HG02970 (cell line): ENCODE data around the gene SQOR.

Source experiments
- ATAC-seq: cut with Tn5 transposase; IDR thresholded peaks from one replicate; pipeline ENCODE4 v1.9.1; 2021; ENCODE audit warnings: mild to moderate bottlenecking, moderate library complexity, moderate number of reproducible peaks; ENCODE audit not compliant: unreplicated experiment, low FRiP score

SQOR gene

DNA sequence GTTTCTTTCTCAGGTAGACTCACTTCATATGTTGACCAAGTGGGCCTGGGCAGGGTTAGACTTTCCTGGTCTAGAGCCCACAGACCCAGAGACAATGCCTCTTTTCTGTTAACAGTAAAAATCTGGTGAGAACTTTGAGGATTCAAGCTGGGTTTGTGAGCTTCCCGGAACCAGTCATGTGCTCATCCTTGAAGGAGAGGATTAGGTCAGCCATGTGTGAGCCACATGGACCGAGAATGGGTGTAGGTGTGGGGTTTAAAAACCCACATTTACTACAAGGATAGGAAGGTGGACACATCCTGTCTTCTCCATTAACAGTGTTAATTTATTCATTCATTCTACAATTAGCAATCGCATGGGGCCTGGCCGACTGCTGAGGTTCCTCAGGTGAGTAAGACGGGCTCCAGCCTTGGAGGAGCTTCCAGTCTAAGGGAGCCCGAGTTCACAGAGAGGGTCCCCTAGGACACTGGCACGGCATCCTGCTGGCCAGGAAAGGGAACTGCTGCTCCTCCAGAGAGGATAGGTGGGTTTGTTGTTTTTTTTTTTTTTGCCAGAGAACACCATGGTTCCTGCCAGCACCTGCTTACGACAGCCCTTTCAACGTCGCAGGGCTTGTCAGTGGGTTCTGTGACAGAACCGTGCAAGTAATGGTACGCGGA is 69.0 kb downstream of the SQOR start:
- no peak for ATAC-seq

DNA sequence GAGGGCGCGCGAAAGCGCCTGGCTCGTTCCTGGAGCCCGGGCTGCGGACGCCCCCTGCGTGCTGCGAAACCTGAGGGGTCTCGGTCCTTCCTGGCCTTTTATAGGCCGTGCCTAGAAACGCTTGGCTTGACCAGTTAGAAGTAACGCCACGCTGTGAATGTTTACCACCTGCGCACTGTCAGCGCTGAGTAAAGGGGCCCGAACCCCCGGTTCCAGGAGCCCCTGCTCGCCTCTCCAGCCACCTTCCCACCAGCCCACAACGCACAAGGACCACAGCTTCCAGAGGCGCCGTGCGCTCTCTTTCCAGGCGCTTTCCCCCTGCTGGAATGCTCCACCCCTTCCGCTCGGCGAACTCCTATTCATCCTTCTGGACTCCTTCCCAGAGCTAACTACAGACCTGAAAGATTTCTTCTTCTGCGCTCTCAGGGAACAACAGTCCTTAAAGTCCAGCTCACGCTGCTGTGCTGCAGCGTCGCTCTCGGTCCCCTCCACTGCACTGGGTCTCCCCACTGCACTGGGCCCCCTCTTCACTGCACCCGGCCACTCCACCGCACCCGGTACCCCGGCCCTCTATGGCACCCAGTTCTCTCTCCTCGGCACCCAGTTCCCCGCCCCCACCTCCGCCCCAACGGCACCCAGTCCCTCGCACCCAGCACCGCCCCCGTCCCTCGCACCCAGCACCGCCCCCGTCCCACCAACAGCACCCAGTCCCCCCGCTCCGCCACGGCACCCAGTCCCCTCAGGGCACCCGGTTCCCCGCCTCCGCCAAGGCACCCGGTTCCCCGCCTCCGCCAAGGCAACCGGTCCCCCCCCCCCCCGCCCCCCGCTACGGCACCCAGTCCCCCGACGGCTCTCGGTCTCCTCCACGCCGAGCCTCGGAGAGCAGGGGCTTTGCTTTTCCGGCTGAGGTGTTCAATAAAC is 69.8 kb downstream of the SQOR start:
- no peak for ATAC-seq

GRCh38 chr15:45705510-45706473 is 71.0 kb downstream of the SQOR start:
- ATAC-seq: peak; percentile 86

DNA sequence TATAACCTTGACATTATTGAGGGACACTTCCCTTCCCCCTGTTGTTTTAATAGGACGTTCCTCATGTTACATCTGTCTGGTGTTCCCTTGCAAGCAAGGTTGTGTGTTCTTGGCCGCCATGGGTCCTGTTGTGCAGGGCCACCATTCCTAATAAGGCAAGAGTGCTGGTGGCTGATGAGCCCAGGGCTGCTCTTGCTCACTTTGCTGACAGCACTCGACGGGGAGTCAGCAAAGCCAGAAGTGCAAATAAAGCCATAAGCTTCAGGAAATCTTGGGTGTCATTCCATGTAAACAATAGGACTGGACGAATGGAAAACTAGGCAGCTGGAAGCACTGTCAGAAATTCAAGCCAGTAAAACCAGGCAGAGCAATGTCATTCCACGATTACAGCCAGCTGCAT is 75.8 kb downstream of the SQOR start:
- no peak for ATAC-seq

GRCh38 chr15:45714590-45715488 is 80.0 kb downstream of the SQOR start:
- no peak for ATAC-seq

- ATAC-seq: no peak
Measured at GRCh38 chr15:45715528-45715927, 80.7 kb downstream of the SQOR start.

- no peak for ATAC-seq
Measured at GRCh38 chr15:45719490-45719889, 84.7 kb downstream of the SQOR start.

- ATAC-seq: no peak
Measured at GRCh38 chr15:45720183-45720582, 85.4 kb downstream of the SQOR start.

DNA sequence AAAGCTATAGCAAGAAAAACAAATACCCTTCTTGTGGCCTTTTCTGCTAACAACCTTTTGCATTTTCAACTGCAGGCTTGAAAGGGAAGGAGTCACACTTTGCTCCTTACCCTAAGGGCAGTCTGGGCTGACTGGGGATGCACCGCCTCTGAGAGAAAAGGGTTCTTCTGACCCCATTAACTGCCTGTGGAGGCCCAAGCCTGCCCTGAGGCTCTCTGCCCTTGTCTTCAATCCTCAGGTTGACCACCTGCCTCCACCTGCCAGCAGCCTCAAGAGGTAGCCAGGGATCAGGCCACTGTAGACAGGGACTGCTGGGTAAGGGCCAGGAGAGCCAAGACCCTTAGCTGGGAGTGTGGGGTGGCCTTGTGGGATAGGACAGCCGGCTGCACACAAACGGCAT is 93.8 kb downstream of the SQOR start:
- no peak for ATAC-seq

GRCh38 chr15:45729141-45729540 is 94.3 kb downstream of the SQOR start:
- ATAC-seq: no peak

- ATAC-seq: no peak
Measured at GRCh38 chr15:45731343-45731742, 96.5 kb downstream of the SQOR start.

DNA sequence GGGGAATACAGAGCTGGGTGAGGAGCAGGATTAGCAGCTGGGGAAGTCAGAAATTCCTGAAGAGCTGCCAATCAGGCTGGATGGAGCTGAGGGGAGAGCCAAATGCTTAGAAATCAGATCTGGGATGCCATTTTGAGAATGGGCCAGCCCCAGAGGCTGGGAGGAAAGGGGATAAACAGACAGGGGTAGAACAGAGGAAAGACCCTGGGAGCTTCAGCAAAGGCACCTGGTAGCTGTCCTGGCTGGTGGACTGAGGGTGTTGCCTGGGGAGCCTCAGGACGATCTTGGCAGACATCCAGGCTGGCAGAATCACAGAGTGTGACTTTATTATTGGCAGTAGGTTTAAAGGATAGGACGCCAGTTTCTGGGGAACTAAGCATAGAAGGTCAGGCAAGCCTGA is 97.8 kb downstream of the SQOR start:
- no peak for ATAC-seq

- ATAC-seq: no peak
Measured at GRCh38 chr15:45734260-45734711, 99.5 kb downstream of the SQOR start.
